AG10803 (cell line): ENCODE measurements around the gene SHMT2.

Source experiments
- DNase-seq: peaks from one replicate; pipeline ENCODE4 v3.0.0; 2010; ENCODE audit warnings: low read depth
- H3K4me3 ChIP-seq: 2 replicates; pipeline ENCODE4 v1.5.1; 2011; ENCODE audit warnings: mild to moderate bottlenecking, low read length, control low read depth
- TF ChIP-seq, protein P1 (sequence below): conservative IDR thresholded peaks from 2 replicates; pipeline ENCODE4 v1.5.1; 2011; ENCODE audit warnings: mild to moderate bottlenecking, low read length, control low read depth, inconsistent platforms

The SHMT2 gene

GRCh38 chr12:57247041-57247440, 17.5 kb downstream of the SHMT2 start:
- no peak overlapping the region for H3K4me3 ChIP-seq
- DNase-seq = no peak
- TF ChIP-seq, protein P1, sequence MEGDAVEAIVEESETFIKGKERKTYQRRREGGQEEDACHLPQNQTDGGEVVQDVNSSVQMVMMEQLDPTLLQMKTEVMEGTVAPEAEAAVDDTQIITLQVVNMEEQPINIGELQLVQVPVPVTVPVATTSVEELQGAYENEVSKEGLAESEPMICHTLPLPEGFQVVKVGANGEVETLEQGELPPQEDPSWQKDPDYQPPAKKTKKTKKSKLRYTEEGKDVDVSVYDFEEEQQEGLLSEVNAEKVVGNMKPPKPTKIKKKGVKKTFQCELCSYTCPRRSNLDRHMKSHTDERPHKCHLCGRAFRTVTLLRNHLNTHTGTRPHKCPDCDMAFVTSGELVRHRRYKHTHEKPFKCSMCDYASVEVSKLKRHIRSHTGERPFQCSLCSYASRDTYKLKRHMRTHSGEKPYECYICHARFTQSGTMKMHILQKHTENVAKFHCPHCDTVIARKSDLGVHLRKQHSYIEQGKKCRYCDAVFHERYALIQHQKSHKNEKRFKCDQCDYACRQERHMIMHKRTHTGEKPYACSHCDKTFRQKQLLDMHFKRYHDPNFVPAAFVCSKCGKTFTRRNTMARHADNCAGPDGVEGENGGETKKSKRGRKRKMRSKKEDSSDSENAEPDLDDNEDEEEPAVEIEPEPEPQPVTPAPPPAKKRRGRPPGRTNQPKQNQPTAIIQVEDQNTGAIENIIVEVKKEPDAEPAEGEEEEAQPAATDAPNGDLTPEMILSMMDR = no peak

DNA sequence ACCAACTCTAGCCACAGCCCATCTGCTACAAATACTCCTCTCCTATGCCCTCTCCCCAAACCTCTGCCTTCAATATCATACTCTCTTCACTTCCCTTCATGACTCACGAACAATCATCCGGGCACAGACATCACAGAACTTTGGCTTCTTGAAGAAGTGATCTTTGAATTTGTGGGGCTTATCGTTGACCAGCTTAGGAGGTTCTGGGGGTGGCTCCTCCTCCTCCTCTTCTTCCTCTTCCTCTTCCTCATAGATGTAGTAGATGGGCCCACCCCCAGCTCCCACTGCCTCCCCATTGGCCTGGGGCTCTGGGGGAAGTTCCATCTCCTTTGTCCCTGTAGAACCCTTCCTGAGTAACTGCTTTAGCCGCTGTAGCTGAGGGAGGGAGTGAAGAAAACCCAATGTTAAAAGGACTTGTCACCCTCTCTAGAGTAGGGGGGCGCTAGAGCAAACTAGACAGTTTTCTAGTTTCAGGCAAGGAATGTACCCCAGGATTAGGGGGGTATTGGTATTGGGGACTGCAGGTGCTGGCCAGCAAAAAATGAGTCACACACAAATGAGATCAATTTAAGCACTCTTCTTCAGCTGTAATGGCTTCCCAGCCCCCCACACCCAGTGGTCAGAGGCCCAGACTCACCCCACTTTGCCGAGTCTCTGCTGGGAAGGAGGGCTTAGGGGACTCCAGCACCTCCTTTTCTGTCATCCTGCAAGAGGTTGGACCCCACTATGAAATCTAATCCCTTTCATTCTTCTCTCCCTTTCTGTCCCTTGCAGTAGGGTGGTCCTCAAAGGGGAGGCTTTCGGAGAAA, 19.6 kb downstream of the SHMT2 start:
- no peak overlapping the region for H3K4me3 ChIP-seq
- no peak for DNase-seq
- TF ChIP-seq, protein P1 = no peak

- TF ChIP-seq, protein P1 = no peak
- no peak overlapping the region for H3K4me3 ChIP-seq
- DNase-seq = no peak
These were observed 21.0 kb downstream of the SHMT2 start for GRCh38 chr12:57250541-57250940.

GRCh38 chr12:57250956-57251355, 21.4 kb downstream of the SHMT2 start, which contains the start of gene STAC3:
Gene STAC3 (minus strand): TSS chr12:57251187. CDS start chr12:57249636, 1,551 bp downstream.
- H3K4me3 ChIP-seq = no peak within 1 kb of the TSS
- no peak for DNase-seq
- TF ChIP-seq, protein P1 = no peak

DNA sequence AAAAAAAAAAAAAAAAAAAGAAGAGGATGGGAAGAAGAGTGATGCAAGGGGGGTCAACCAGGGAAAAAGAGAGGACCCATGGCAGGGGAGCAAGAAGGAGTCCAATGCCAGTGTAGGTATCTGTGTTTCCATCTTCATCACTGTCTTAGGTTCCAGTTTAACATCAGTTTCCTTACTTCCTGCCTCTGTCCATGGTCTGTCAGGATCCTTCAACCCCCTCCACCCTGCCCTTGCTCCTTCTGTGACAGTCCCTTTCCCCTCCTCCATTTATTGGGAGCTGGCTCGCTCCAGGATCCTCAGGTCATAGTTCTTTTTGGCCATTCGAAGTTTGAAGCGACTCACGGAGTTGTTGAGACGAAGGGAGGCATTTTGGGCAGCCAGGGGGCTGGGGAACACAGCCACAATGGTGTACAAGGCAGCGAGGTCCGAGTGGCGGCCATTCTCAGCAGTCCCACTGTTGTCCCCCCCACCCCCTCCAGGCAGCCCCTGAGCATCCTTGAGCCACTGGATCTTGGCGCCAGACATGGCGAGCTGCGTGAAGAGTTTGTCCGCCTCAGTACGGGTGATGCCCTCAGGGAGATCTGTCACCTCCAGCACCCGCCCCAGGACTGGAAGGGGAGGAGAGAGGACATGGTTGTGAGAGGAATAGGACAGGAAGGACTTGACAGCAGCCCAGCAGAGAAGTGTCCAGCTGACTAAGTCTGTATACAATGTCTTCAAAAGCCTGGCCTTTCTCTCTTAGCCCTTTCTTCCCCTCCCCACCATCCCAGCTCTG, 25.2 kb downstream of the SHMT2 start:
- DNase-seq = no peak
- TF ChIP-seq, protein P1 = no peak
- no peak overlapping the region for H3K4me3 ChIP-seq

GRCh38 chr12:57255916-57256315, 26.4 kb downstream of the SHMT2 start:
- TF ChIP-seq, protein P1 = no peak
- no peak overlapping the region for H3K4me3 ChIP-seq
- DNase-seq = no peak
